Keratinocyte (primary cell): ENCODE data around the gene SRSF9.

ENCODE experiments used
- CTCF ChIP-seq, 3 experiments: IDR thresholded peaks in 1 of 3; conservative IDR thresholded peaks in 1 of 3; optimal IDR thresholded peaks in 1 of 3; 2 replicates in 2 of 3; 3 replicates in 1 of 3; pipeline versions ENCODE3 to v1.5.1; 2011; ENCODE audit warnings: low read length in 3 of 3, mild to moderate bottlenecking in 3 of 3, moderate library complexity in 2 of 3, control low read depth in 1 of 3, inconsistent platforms in 1 of 3; ENCODE audit not compliant: insufficient read depth in 2 of 3; ENCODE audit errors: extremely low read depth in 1 of 3
- EZH2 ChIP-seq: IDR thresholded peaks from one replicate; pipeline ENCODE4 v1.6.1; 2012; ENCODE audit warnings: inconsistent platforms, mild to moderate bottlenecking, low read length, moderate library complexity

DNA sequence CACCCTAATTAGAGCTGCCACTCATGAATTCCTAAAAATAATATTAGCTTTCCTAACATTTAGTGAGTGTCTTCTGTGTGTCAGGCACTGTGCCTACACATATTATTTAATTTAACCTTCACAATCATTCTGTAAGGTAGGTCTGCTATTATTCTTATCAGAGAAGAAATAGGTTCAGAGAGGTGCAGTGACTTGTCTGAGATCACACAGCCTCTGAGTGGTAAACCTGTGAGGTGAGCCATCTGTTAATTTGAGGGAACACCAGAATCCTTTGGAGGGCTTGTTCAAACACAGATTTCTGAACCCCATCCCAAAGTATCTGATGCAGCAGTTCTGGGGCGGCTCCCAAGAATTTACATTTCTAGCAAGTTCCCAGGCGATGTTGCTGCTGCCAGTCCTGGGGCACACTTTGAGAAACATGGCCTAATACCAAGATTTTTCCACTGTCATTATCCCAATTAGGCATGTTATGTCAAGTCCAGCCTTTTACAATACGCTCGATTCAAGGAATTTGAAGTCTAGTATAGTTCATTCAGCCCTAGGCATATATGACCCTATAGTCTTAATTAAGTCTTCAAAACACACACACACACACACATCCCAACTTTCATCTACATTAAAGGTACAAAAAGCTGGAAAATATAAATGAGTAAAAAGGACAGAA is 51.5 kb downstream of the SRSF9 start:
- TF ChIP-seq CTCF (optimal IDR thresholded peaks at IDR 0.05 in 1 of 3, IDR thresholded peaks at IDR 0.05 in 1 of 3, conservative IDR thresholded peaks at IDR 0.05 in 1 of 3; ENCODE audit: extremely low read depth in 1 of 3, insufficient read depth in 2 of 3, low read length in 3 of 3) (no peak), EZH2 (no peak)
